ENCODE data around the gene APOL3. TPM values are rescaled to one million over a fixed set of nuclear protein-coding genes. Genes with fewer than 3 reads are reported as not detected.
A peak's percentile ranks its signal among the peaks of the same experiment; 100 is the strongest.

Gene APOL3
- total RNA-seq, 1 donor from 2014 or later: 2.3 TPM

GRCh38 chr22:36182056-36182455, 21.5 kb upstream of the APOL3 start:
- Mint-ChIP-seq H3K36me3 (ENCODE audit: low read depth, unreplicated experiment) (no peaks in the 10 kb centered on the region), H3K9me3 (ENCODE audit: unreplicated experiment) (no peaks in the 10 kb centered on the region), H3K4me1 (ENCODE audit: low read depth, unreplicated experiment) (peaks cover 2% of the 10 kb centered on the region), H3K27me3 (ENCODE audit: low read depth, unreplicated experiment) (peaks cover 24% of the 10 kb centered on the region), H3K27ac (ENCODE audit: unreplicated experiment) (no peak overlapping the region), H3K4me3 (ENCODE audit: unreplicated experiment) (no peak overlapping the region)
- Histone ChIP-seq H3K36me3 (ENCODE audit: insufficient read depth, low read length) (no peaks in the 10 kb centered on the region), H3K4me3 (ENCODE audit: insufficient read depth, low read depth, low read length) (no peak overlapping the region), H3K4me1 (ENCODE audit: insufficient read depth, low read length) (no peaks in the 10 kb centered on the region), H3K4me2 (ENCODE audit: low read length) (no peak overlapping the region), H3K27ac (ENCODE audit: low read depth, low read length) (no peak overlapping the region), H4K20me1 (ENCODE audit: insufficient read depth, low read length) (no peaks in the 10 kb centered on the region), H3K27me3 (ENCODE audit: insufficient read depth, low read length) (peaks cover 20% of the 10 kb centered on the region), H2AFZ (ENCODE audit: low read depth, low read length) (no peak overlapping the region), H3K9me3 (ENCODE audit: insufficient read depth, low read depth, low read length) (no peaks in the 10 kb centered on the region), H3K79me2 (ENCODE audit: insufficient read depth, low read length) (no peaks in the 10 kb centered on the region), H3K9ac (ENCODE audit: low read length) (no peak overlapping the region)
- TF ChIP-seq CTCF (IDR thresholded peaks at IDR 0.05; ENCODE audit: insufficient read depth, low read depth, low read length) (no peak), EZH2 (IDR thresholded peaks at IDR 0.05; ENCODE audit: insufficient read depth, low read length) (no peak)
- FAIRE-seq (no peak), DNase-seq (ENCODE audit: low read depth) (peak; percentile 31)

GRCh38 chr22:36180928-36181327, 20.4 kb upstream of the APOL3 start:
- H3K4me2 ChIP-seq (ENCODE audit: low read length): no peak overlapping the region
- H3K4me1 Mint-ChIP-seq (ENCODE audit: low read depth, unreplicated experiment): peaks cover 2% of the 10 kb centered on the region
- H3K9ac ChIP-seq (ENCODE audit: low read length): no peak overlapping the region
- H2AFZ ChIP-seq (ENCODE audit: low read depth, low read length): no peak overlapping the region
- DNase-seq (ENCODE audit: low read depth): no peak
- peaks cover 20% of the 10 kb centered on the region for H3K27me3 ChIP-seq (ENCODE audit: insufficient read depth, low read length)
- no peaks in the 10 kb centered on the region for H3K9me3 ChIP-seq (ENCODE audit: insufficient read depth, low read depth, low read length)
- no peak for FAIRE-seq
- peaks cover 18% of the 10 kb centered on the region for H3K27me3 Mint-ChIP-seq (ENCODE audit: low read depth, unreplicated experiment)
- H3K4me3 ChIP-seq (ENCODE audit: insufficient read depth, low read depth, low read length): no peak overlapping the region
- H3K27ac ChIP-seq (ENCODE audit: low read depth, low read length): no peak overlapping the region
- no peaks in the 10 kb centered on the region for H4K20me1 ChIP-seq (ENCODE audit: insufficient read depth, low read length)
- H3K27ac Mint-ChIP-seq (ENCODE audit: unreplicated experiment): no peak overlapping the region
- TF ChIP-seq CTCF (IDR thresholded peaks at IDR 0.05; ENCODE audit: insufficient read depth, low read depth, low read length): no peak
- TF ChIP-seq EZH2 (IDR thresholded peaks at IDR 0.05; ENCODE audit: insufficient read depth, low read length): no peak
- no peaks in the 10 kb centered on the region for H3K9me3 Mint-ChIP-seq (ENCODE audit: unreplicated experiment)
- H3K4me3 Mint-ChIP-seq (ENCODE audit: unreplicated experiment): peak overlapping the region; percentile 14
- H3K36me3 Mint-ChIP-seq (ENCODE audit: low read depth, unreplicated experiment): no peaks in the 10 kb centered on the region
- no peaks in the 10 kb centered on the region for H3K79me2 ChIP-seq (ENCODE audit: insufficient read depth, low read length)
- no peaks in the 10 kb centered on the region for H3K4me1 ChIP-seq (ENCODE audit: insufficient read depth, low read length)
- no peaks in the 10 kb centered on the region for H3K36me3 ChIP-seq (ENCODE audit: insufficient read depth, low read length)

- H3K4me3 Mint-ChIP-seq (ENCODE audit: unreplicated experiment): no peak overlapping the region
- Histone ChIP-seq H3K4me2 (ENCODE audit: low read length) (no peak overlapping the region), H3K27ac (ENCODE audit: low read depth, low read length) (no peak overlapping the region), H3K36me3 (ENCODE audit: insufficient read depth, low read length) (no peaks in the 10 kb centered on the region), H4K20me1 (ENCODE audit: insufficient read depth, low read length) (no peaks in the 10 kb centered on the region), H3K4me3 (ENCODE audit: insufficient read depth, low read depth, low read length) (no peak overlapping the region), H3K79me2 (ENCODE audit: insufficient read depth, low read length) (no peaks in the 10 kb centered on the region), H2AFZ (ENCODE audit: low read depth, low read length) (no peak overlapping the region), H3K4me1 (ENCODE audit: insufficient read depth, low read length) (no peaks in the 10 kb centered on the region), H3K27me3 (ENCODE audit: insufficient read depth, low read length) (peaks cover 20% of the 10 kb centered on the region), H3K9me3 (ENCODE audit: insufficient read depth, low read depth, low read length) (no peaks in the 10 kb centered on the region), H3K9ac (ENCODE audit: low read length) (no peak overlapping the region)
- FAIRE-seq (no peak), DNase-seq (ENCODE audit: low read depth) (no peak)
- no peak overlapping the region for H3K27ac Mint-ChIP-seq (ENCODE audit: unreplicated experiment)
- no peak for TF ChIP-seq EZH2 (IDR thresholded peaks at IDR 0.05; ENCODE audit: insufficient read depth, low read length)
- TF ChIP-seq CTCF (IDR thresholded peaks at IDR 0.05; ENCODE audit: insufficient read depth, low read depth, low read length): peak; percentile 70
- no peaks in the 10 kb centered on the region for H3K9me3 Mint-ChIP-seq (ENCODE audit: unreplicated experiment)
- H3K4me1 Mint-ChIP-seq (ENCODE audit: low read depth, unreplicated experiment): peaks cover 2% of the 10 kb centered on the region
- no peaks in the 10 kb centered on the region for H3K36me3 Mint-ChIP-seq (ENCODE audit: low read depth, unreplicated experiment)
- peaks cover 16% of the 10 kb centered on the region for H3K27me3 Mint-ChIP-seq (ENCODE audit: low read depth, unreplicated experiment)
Observed at GRCh38 chr22:36180038-36180880, 19.7 kb upstream of the APOL3 start.
